HG03097 (cell line): ENCODE results near the gene APOBEC3B.
"Not testable (repeated sequence)": the region's sequence is repeated elsewhere in the genome, so short reads cannot be mapped to it uniquely, and the experiment has no call there.

Source experiments
- ATAC-seq: cut with Tn5 transposase; IDR thresholded peaks from one replicate; pipeline ENCODE4 v1.9.1; 2021; ENCODE audit not compliant: unreplicated experiment, low FRiP score

APOBEC3B gene

DNA sequence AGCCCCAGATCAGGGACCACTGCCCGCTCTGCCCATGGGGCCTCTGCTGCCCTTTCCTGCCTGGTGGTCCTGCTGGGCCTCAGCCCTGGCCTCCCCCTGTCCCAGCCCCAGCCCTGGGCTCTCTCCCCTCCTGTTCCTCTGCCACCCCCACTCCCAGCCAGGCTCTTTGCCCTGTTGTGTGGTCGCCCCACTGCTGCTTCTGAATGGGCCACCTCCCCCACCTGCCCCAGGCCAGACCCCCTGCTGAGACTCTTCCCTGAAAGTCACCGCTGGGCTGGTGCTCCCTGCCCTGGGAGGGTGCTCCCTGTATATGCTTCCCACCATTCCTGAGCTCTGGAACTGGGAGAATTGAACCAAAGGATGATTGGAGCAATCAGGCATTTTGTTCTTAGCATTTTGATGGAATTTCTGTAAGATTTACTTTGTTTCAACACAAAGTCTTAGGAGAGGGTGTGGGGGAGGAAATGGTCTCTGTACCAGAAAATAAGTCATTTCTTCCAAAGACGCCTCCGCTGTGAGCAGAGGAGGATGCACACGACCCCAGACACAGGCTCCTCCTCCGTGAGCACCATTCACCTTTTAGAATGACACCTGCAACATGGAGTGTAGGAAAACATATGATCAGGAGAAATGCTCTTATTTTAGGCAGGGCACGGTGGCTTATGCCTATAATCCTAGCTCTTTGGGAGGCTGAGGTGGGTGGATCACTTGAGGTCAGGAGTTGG, 5.2 kb downstream of the APOBEC3B start:
- ATAC-seq = no peak

DNA sequence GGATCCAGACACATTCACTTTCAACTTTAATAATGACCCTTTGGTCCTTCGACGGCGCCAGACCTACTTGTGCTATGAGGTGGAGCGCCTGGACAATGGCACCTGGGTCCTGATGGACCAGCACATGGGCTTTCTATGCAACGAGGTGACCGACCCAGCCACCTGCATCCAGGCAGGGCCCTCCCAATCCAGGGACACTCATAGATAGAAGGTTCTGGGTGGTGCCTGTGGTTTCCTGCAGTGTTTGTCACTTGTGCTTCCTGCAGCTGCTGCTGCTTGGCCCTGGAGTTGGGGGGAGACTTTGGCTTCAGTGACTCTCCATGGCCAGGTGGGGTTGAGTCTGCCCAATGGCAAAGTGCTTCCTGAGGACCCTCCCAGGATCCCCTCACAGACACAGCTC, 7.3 kb downstream of the APOBEC3B start:
- no peak for ATAC-seq

DNA sequence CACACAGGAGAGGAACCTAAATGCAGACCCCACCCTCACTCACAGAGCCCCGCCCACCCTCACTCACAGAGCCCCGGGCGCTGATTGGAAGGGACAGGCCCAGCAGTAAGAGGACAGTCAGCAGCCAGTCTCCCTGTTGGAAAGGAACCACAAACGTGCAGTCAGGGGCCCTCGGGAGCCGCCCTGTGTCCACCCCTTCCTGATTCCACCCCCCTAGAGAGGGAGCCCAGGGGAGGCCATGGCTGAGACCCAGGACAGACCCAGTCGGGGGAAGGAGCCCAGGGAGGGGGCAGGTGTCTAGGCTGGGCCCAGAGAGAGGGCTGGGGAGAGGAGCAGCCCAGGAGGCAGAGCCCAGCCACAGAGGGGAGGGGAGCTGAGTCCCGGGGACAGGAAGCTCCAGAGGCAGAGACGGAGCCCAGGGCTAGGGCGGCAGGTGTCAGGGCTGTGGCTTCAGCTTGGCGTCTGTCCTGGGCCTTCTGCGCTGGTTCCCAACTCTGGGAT, 10.8 kb downstream of the APOBEC3B start:
- ATAC-seq = not testable (repeated sequence)

DNA sequence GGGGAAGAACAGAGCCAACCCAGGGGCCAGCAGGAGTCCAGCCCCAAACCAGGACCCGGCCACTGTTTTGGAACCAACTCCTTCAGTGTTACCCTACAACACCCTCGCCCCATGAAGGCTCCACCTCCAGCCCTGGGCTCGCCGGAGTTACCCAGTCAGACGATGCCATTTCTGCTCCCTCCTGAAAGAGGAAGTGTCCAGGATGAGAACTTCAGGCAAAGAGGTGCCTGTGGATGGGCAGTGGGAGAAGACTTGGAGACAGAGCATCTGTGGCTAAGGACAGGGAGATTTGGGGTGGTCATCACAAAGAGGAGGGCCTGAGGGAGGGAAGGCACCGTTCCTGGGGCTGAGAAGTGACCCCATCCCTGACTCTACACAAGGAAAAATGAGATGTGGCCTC, 14.0 kb downstream of the APOBEC3B start:
- no peak for ATAC-seq

DNA sequence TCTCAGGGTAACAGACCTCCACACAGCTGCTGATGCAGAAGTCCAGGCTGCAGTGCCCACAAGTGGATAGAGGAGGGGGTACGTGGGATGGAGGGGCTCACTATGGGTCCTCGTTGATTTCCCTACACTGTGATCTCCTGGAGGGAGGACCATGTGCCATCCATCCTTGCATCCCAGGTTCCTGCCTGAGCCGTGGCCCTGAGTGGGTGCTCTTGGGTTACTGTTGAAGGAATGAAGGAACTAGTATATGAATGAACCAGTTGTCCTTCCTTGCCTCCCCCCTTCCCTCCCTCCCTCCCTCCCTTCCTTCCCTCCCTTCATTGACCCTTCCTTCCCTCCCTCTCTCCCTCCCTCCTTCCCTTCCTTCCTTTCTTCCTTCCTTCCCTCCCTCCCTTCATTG, 15.4 kb downstream of the APOBEC3B start:
- ATAC-seq = no peak

DNA sequence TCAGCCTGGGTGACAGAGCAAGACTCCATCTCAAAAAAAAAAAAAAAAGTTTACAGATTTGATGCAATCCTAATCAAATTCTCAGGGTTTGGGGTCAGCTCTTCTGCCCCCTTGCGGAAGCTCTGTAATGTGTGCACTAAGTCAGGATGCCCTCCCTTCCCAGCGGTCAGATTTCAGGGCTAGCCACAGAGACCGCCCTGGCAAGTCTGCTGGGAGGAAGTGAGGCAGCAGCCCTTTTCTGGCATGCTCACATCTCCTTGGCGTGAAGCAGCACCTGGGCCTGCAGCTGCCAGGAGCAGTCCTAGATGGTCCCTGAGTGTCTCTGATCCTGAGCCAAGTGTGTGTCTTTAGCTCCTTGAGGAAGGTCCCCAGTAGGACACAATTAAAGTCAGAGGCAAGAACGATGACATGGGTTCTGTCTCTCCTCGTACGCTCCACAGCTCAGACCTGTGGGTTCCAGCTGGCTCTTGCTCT, 21.1 kb downstream of the APOBEC3B start:
- no peak for ATAC-seq

DNA sequence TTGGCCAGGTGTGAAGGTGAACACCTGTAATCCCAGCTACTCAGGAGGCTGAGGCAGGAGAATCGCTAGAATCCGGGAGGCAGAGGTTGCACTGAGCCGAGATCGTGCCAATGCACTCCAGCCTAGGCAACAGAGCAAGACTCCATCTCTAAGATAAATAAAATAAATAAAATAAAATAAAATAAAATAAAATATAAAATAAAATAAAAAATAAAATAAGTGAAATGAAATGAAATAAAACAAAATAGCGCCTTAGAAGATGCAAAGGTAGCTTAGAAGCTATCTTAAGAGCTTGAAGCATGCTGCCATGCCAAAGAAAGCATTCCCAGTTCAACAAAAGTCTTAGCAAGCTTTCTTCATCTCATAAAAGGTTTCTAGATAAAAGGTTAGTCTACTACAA, 25.0 kb downstream of the APOBEC3B start:
- ATAC-seq = no peak

DNA sequence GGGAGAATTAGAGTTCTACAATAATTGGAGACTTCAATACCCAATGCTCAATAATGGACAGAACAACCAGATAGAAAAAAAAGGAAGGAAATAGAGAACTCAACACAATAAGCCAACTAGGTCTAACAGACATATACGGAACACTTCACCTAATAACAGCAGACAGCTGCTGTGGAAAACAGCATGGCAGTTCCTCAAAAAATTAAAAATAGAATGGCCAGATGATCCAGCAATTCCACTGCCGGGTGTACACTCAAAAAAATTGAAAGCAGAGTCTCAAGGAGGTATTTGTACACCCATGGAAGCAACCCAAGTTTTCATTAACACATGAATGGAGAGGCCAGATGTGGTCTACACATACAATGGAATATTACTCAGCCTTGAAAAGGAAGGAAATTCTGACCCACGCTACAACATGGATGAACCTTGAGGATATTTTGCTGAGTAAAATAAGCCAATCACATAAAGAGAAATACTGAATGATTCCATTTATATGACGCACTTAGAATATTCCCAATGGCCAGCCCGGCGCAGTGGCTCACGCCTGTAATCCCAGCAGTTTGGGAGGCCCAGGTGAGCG, 26.2 kb downstream of the APOBEC3B start:
- not testable (repeated sequence) for ATAC-seq

DNA sequence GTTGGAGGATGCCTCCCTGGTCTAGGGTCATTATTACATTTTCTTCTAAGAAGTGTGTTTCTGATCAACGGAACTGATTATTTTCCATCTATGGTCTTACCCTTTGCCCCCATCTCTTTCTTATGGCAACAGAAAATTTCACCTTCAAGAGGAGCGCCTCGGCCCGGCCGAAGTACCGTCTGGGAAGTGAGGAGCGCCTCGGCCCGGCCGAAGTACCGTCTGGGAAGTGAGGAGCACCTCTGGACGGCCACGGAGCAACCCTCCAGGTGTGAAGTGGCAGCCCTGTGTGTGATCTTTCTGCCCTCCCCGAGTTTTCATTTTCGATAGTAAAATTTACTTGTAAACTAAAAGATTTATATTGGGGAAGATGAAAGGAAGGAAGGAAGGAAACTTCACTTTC, 28.8 kb downstream of the APOBEC3B start:
- ATAC-seq = no peak

DNA sequence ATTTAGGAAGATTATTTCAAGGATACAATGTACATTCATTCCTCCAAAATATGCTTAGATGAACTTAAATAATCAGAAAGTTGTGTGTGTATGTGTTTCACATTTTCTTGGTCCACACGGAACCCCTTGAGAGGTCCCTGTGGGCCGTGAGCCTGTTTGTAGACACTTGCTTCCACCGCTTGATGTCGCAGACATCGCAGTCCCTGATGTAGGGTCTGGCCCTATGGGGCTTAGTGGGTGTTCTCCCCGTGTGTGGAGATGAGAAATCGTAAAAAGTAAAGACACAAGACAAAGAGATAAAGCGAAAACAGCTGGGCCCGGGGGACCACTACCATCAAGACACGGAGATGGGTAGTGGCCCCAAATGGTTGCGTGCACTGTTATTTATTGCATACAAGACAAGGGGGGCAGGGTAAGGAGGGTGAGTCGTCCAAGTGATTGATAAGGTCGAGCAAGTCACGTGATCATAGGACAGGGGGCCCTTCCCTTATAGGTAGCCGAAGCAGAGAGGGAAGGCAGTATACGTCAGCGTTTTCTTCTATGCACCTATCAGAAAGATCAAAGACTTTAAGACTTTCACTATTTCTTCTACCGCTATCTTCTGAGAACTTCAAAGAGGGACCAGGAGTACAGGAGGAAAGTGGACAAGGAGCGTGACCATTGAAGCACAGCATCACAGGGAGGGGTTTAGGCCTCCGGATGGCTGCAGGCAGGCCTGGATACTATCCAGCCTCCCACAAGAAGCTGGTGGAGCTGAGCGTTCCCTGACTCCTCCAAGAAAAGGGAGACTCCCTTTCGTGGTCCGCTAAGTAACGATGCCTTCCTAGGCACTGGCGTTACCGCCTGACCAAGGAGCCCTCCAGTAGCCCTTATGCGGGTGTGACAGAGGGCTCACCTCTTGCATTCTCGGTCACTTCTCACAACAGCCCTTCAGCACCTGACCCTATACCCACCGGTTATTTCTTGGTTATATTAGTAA, 30.7 kb downstream of the APOBEC3B start:
- ATAC-seq = no peak

DNA sequence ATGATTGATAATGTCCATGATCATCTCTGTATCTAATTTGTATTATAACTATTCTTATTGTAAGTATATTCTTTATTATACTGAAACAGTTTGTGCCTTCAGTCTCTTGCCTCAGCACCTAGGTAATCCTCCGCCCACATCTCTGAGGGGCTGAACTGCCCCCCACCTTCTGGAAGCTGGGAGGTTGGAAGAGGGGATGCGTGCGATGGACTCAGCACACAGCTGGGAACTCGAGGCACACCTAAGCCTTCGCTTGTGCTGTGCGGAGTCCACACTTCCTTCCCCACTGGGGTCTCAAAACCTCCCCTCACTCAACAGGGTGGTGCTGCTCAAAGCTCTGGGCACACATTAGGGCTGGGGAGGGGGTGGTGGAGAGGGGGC, 31.4 kb downstream of the APOBEC3B start:
- ATAC-seq = peak; percentile 22

DNA sequence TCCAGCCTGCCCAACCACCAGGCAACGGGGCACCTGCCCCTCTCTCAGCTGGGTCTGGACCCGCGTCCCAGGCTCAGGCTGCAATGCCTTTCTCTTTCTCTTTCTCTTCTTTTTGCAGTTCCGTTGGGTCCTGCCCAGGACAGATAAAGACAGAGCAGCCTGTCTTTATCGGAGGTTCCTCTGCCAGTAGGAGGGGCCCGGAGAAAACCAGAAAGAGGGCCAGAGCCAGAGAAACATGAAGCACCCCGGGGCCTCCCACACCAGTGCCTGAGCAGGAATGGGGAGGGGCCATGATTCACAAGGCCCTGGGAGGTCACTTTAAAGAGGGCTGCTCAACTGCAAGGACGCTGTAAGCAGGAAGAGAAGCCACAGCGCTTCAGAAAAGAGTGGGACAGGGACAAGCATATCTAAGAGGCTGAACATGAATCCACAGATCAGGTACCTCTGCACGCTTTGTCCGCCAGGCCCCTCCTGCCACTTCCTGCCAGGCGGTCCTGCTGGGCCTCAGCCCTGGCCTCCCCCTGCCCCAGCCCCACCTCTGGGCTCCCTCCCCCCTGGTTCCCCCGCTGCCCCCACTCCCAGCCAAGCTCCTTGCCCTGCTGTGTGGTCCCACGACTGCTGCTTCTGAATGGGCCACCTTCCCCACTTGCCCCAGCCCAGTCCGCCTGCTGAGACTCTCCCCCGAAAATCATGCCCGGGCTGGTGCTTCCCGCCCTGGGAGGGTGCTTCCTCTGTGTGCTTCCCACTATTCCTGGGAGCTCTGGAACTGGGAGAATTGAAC, 32.0 kb downstream of the APOBEC3B start, which contains the start of gene APOBEC3C:
Gene APOBEC3C, plus strand, starts transcription at position 316 of the 781 bp plus-strand sequence. Its CDS starts 106 bp downstream, at position 422.
- ATAC-seq = peak; percentile 79

DNA sequence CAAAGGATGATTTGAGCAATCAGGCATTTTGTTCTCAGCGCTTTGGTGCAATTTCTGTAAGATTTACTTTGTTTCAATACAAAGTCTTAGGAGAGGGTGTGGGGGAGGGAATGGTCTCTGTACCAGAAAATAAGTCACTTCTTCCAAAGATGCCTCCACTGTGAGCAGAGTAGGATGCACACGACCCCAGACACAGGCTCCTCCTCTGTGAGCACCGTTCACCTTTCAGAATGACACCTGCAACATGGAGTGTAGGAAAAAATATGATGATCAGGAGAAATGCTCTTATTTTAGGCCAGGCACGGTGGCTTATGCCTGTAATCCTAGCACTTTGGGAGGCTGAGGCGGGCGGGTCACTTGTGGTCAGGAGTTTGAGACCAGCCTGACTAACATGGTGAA, 32.6 kb downstream of the APOBEC3B start:
- ATAC-seq = not testable (repeated sequence)

DNA sequence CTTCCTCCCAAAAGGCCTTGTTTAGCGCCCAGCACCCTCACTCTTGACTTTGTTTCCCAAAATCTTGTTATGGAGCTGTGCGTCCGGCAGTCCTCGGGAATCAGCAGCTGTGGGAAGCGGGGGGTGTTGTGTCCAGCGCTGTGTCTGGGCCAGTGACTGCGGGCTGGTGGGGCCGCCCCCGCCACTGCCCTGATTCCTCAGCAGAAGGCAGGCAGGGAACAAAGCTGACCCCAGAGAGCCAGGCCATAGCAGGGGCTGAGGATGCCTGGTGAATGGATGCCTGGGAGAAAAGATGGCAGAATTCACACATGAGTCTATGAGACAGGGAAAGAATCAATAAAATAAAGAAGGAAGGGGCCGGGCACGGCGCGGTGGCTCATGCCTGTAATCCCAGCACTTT, 34.4 kb downstream of the APOBEC3B start:
- ATAC-seq = no peak

DNA sequence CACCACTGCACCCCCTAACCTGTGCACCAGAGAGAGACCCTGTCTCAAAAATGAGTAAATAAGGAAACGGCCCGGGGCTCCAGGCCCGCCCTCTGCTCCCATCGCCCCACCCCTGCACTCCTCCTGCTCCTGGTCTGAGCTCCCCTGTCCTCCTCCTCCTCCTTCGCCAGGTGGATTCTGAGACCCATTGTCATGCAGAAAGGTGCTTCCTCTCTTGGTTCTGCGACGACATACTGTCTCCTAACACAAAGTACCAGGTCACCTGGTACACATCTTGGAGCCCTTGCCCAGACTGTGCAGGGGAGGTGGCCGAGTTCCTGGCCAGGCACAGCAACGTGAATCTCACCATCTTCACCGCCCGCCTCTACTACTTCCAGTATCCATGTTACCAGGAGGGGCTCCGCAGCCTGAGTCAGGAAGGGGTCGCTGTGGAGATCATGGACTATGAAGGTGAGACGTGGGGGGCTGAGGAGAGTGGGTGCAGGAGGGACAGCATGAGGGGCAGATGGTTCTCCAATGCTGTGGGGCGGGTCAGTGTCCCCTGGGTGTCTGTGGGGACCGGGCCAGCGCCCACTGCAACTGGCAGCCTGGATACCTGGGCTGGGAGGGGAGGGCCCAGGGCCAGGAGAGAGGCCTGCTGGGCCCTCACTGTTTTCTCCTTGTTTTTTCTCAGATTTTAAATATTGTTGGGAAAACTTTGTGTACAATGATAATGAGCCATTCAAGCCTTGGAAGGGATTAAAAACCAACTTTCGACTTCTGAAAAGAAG, 35.6 kb downstream of the APOBEC3B start:
- no peak for ATAC-seq

DNA sequence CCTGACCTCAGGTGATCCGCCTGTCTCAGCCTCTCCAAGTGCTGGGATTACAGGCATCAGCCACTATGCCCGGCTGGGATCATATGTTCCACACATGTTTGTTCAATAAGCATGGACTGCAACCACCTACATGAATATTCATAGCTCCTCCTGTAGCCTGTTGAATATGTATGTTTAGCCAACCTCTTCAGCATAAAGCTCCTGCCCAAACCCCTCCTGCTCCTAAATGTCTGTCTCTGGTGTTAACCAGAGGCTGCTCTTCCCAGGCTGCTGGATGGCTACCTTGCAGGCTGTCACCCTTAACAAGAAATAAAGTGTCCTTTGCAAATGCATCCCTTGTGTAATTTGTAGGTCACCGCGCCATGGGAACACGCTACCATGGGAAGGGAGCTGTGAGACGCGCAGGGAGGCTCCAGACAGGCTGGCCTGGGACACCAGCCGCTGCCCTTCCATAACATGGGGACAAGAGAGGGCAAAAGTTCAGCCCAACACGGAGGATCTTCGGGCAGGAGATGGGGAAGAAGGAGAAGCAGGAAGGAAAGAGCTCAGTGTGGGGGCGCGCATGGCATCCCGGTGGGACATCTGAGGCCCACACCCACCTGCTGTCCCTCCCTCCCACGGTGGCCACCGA, 38.0 kb downstream of the APOBEC3B start:
- not testable (repeated sequence) for ATAC-seq

DNA sequence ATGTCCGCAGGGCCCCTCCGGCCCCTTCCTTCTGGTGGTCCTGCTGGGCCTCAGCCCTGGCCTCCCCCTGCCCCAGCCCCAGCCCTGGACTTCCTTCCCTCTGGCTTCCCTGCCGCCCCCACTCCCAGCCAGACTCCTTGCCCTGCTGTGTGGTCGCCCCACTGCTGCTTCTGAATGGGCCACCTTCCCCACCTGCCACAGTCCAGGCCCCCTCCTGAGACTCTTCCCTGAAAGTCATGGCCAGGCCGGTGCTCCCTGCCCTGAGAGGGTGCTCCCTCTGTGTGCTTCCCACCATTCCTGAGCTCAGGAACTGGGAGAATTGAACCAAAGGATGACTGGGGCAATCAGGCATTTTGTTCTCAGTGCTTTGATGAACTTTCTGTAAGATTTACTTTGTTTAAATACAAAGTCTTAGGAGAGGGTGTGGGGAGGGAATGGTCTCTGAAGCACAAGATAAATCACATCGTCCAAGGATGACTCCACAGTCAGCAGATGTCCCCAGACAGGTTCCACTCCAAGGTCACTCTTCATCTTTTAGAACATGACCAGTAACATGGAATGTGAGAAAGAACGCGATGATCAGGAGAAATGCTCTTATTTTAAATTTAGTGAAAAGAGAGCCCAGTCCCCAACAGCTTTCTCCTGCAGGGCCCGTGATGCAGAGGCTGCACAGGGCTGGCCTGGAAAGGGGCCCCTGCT, 39.6 kb downstream of the APOBEC3B start:
- ATAC-seq = no peak
